Measurements from ENCODE around the gene ADAMTSL1. TPM values are rescaled to one million over a fixed set of nuclear protein-coding genes. Genes with fewer than 3 reads are reported as not detected.

The ADAMTSL1 gene
- total RNA-seq, 4 donors from 2014 or later, result 13.3 to 39.7 (median 27.2) TPM

- no peak for DNase-seq
- Histone ChIP-seq H3K27ac (peak overlapping the region in 3 of 4 donors; percentile 15 to 58 (median 25)), H3K9me3 (no peaks in the 10 kb centered on the region), H3K36me3 (no peaks in the 10 kb centered on the region), H3K4me1 (peaks cover 0 to 36% (median 13%) of the 10 kb centered on the region in 4 donors), H3K4me3 (no peak overlapping the region), H3K27me3 (no peaks in the 10 kb centered on the region)
- in situ Hi-C loops (cut with MboI; ENCODE audit: low pct_ligation_motif_present in 1 of 4, low pct_unique_long_range_greater_than_20kb in 1 of 4, low sequenced_read_pairs in 3 of 4), result no loop called here
- intact Hi-C loops (cut with DNase I; ENCODE audit: low total_unique reads), result no loop called here
- WGBS, 2 donors (ENCODE audit: low coverage in 1 of 2), result 46 to 53% methylated on average over 2 to 5 of the region's 5 CpGs
- TF ChIP-seq CTCF (IDR thresholded peaks at IDR 0.05), result no peak
- TF ChIP-seq EP300 (IDR thresholded peaks at IDR 0.05; ENCODE audit: low read depth), result no peak
- no peak for TF ChIP-seq POLR2AphosphoS5 (IDR thresholded peaks at IDR 0.05)
- no peak for TF ChIP-seq POLR2A (IDR thresholded peaks at IDR 0.05)
Measured at GRCh38 chr9:18851069-18851795, 377.3 kb downstream of the ADAMTSL1 start.

- WGBS, 2 donors (ENCODE audit: low coverage in 1 of 2), result 34% methylated on average over 2 of the region's 2 CpGs; no CpG with 5 or more reads in 1 of the 2 donors
Measured at GRCh38 chr9:18855656-18856055, 381.7 kb downstream of the ADAMTSL1 start.

GRCh38 chr9:18857334-18857733 is 383.4 kb downstream of the ADAMTSL1 start:
- in situ Hi-C loops (cut with MboI; ENCODE audit: low pct_ligation_motif_present in 1 of 4, low pct_unique_long_range_greater_than_20kb in 1 of 4, low sequenced_read_pairs in 3 of 4), result no loop called here
- Histone ChIP-seq H3K27ac (no peak overlapping the region), H3K9me3 (no peaks in the 10 kb centered on the region), H3K36me3 (no peaks in the 10 kb centered on the region), H3K27me3 (no peaks in the 10 kb centered on the region), H3K4me3 (no peak overlapping the region), H3K4me1 (peaks cover 0 to 13% (median under 1%) of the 10 kb centered on the region in 4 donors)
- intact Hi-C loops (cut with DNase I; ENCODE audit: low total_unique reads), result no loop called here
- DNase-seq, result no peak
- WGBS, 2 donors (ENCODE audit: low coverage in 1 of 2), result 81% methylated on average over 4 of the region's 4 CpGs; no CpG with 5 or more reads in 1 of the 2 donors
- TF ChIP-seq POLR2A (IDR thresholded peaks at IDR 0.05) (no peak), POLR2AphosphoS5 (IDR thresholded peaks at IDR 0.05) (no peak), CTCF (IDR thresholded peaks at IDR 0.05) (no peak), EP300 (IDR thresholded peaks at IDR 0.05; ENCODE audit: low read depth) (no peak)

More at GRCh38 chr9:18855656-18856055, 381.7 kb downstream of the ADAMTSL1 start:
- Histone ChIP-seq H3K4me3 (no peak overlapping the region), H3K9me3 (no peaks in the 10 kb centered on the region), H3K27me3 (no peaks in the 10 kb centered on the region), H3K36me3 (no peaks in the 10 kb centered on the region), H3K4me1 (peaks cover 0 to 10% (median 1%) of the 10 kb centered on the region in 4 donors), H3K27ac (no peak overlapping the region)
- in situ Hi-C loops (cut with MboI; ENCODE audit: low pct_ligation_motif_present in 1 of 4, low pct_unique_long_range_greater_than_20kb in 1 of 4, low sequenced_read_pairs in 3 of 4) (no loop called here), intact Hi-C loops (cut with DNase I; ENCODE audit: low total_unique reads) (no loop called here)
- no peak for DNase-seq
- TF ChIP-seq POLR2AphosphoS5 (IDR thresholded peaks at IDR 0.05), result no peak
- TF ChIP-seq EP300 (IDR thresholded peaks at IDR 0.05; ENCODE audit: low read depth), result no peak
- no peak for TF ChIP-seq POLR2A (IDR thresholded peaks at IDR 0.05)
- no peak for TF ChIP-seq CTCF (IDR thresholded peaks at IDR 0.05)

GRCh38 chr9:18857769-18858168 is 383.8 kb downstream of the ADAMTSL1 start:
- Histone ChIP-seq H3K27ac (no peak overlapping the region), H3K27me3 (no peaks in the 10 kb centered on the region), H3K9me3 (no peaks in the 10 kb centered on the region), H3K4me3 (no peak overlapping the region), H3K36me3 (no peaks in the 10 kb centered on the region), H3K4me1 (peaks cover 0 to 13% (median under 1%) of the 10 kb centered on the region in 4 donors)
- DNase-seq, result no peak
- in situ Hi-C loops (cut with MboI; ENCODE audit: low pct_ligation_motif_present in 1 of 4, low pct_unique_long_range_greater_than_20kb in 1 of 4, low sequenced_read_pairs in 3 of 4), result no loop called here
- TF ChIP-seq POLR2AphosphoS5 (IDR thresholded peaks at IDR 0.05), result no peak
- no peak for TF ChIP-seq CTCF (IDR thresholded peaks at IDR 0.05)
- TF ChIP-seq POLR2A (IDR thresholded peaks at IDR 0.05), result no peak
- no peak for TF ChIP-seq EP300 (IDR thresholded peaks at IDR 0.05; ENCODE audit: low read depth)
- WGBS, 2 donors (ENCODE audit: low coverage in 1 of 2), result 50 to 54% methylated on average over 1 of the region's 1 CpG
- intact Hi-C loops (cut with DNase I; ENCODE audit: low total_unique reads), result no loop called here

All from transverse colon (tissue), 4 donors.